CD14-positive monocyte (primary cell): Measurements from ENCODE around the gene UBE2E1. TPM values are rescaled to one million over a fixed set of nuclear protein-coding genes. Genes with fewer than 3 reads are reported as not detected.

Source experiments
- DNase-seq, 3 donors: peaks; one replicate each; pipeline ENCODE4 v3.0.0-alpha.2; 2011 to 2022
- H2AFZ ChIP-seq: 2 replicates; pipeline ENCODE4 v1.6.0; 2012; ENCODE audit warnings: mild to moderate bottlenecking, low read depth, low read length, inconsistent platforms; ENCODE audit not compliant: insufficient read depth, poor library complexity, severe bottlenecking
- H3K27ac ChIP-seq, 2 donors: 1 replicate in 1 of 2; 2 replicates in 1 of 2; pipeline ENCODE4 v1.5.1; 2012 to 2013; ENCODE audit warnings: low read length in 2 of 2, control low read depth in 1 of 2, inconsistent platforms in 1 of 2, low read depth in 1 of 2, mild to moderate bottlenecking in 1 of 2
- H3K27me3 ChIP-seq, 2 donors: one replicate each; pipeline versions ENCODE4 v1.6.0 to v1.6.1; 2011 to 2013; ENCODE audit warnings: low read length in 2 of 2; ENCODE audit not compliant: control insufficient read depth in 2 of 2, insufficient read depth in 2 of 2
- H3K36me3 ChIP-seq, 2 donors: replicated peaks in 1 of 2; 1 replicate in 1 of 2; 2 replicates in 1 of 2; pipeline versions ENCODE4 v1.5.1 to v1.6.1; 2012 to 2013; ENCODE audit warnings: low read length in 2 of 2, control low read depth in 1 of 2, inconsistent platforms in 1 of 2, mild to moderate bottlenecking in 1 of 2; ENCODE audit not compliant: insufficient read depth in 2 of 2, control insufficient read depth in 1 of 2
- H3K4me1 ChIP-seq, 2 donors: 1 replicate in 1 of 2; 2 replicates in 1 of 2; pipeline versions ENCODE4 v1.5.1 to v1.6.1; 2012 to 2013; ENCODE audit warnings: low read length in 2 of 2, control low read depth in 1 of 2, inconsistent platforms in 1 of 2, mild to moderate bottlenecking in 1 of 2, moderate library complexity in 1 of 2; ENCODE audit not compliant: insufficient read depth in 2 of 2, control insufficient read depth in 1 of 2
- H3K4me2 ChIP-seq: replicated peaks from 2 replicates; pipeline ENCODE3; 2012; ENCODE audit warnings: low read length, moderate library complexity, mild to moderate bottlenecking; ENCODE audit not compliant: poor library complexity, severe bottlenecking; ENCODE audit errors: extremely low read depth
- H3K4me3 ChIP-seq, 3 experiments: fragments of 200-600 bp in 1 of 3; sonication (generic) in 1 of 3; replicated peaks in 1 of 3; 1 replicate in 2 of 3; 2 replicates in 1 of 3; pipeline ENCODE4 v1.5.1; 2011 to 2013; ENCODE audit warnings: low read length in 3 of 3, mild to moderate bottlenecking in 3 of 3, control low read depth in 2 of 3, low read depth in 2 of 3, inconsistent platforms in 1 of 3, moderate library complexity in 1 of 3
- H3K79me2 ChIP-seq: 2 replicates; pipeline ENCODE4 v1.6.0; 2012; ENCODE audit warnings: mild to moderate bottlenecking, control low read depth, inconsistent platforms, low read length, moderate library complexity; ENCODE audit not compliant: insufficient read depth
- H3K9ac ChIP-seq: 2 replicates; pipeline ENCODE4 v1.6.0; 2017; ENCODE audit warnings: low read length, mild to moderate bottlenecking; ENCODE audit not compliant: insufficient read depth, poor library complexity, severe bottlenecking
- H3K9me3 ChIP-seq, 2 donors: replicated peaks in 1 of 2; 1 replicate in 1 of 2; 2 replicates in 1 of 2; pipeline versions ENCODE4 v1.5.1 to v1.6.1; 2012 to 2013; ENCODE audit warnings: low read length in 2 of 2, control low read depth in 1 of 2; ENCODE audit not compliant: control insufficient read depth in 1 of 2, insufficient read depth in 1 of 2
- H4K20me1 ChIP-seq: 2 replicates; pipeline ENCODE4 v1.6.0; 2012; ENCODE audit warnings: mild to moderate bottlenecking, low read length, control low read depth, moderate library complexity; ENCODE audit not compliant: insufficient read depth
- H3K27ac Mint-ChIP-seq, 7 donors: one replicate each; pipeline ENCODE4 v1.8.0; 2020; ENCODE audit warnings: mild to moderate bottlenecking in 7 of 7, mixed read lengths in 7 of 7, moderate library complexity in 6 of 7, inconsistent platforms in 2 of 7
- H3K27me3 Mint-ChIP-seq, 3 donors: one replicate each; pipeline ENCODE4 v1.8.0; 2021 to 2022; ENCODE audit warnings: low read depth in 3 of 3, mild to moderate bottlenecking in 3 of 3, mixed read lengths in 3 of 3, moderate library complexity in 3 of 3, inconsistent platforms in 1 of 3
- H3K36me3 Mint-ChIP-seq, 2 donors: one replicate each; pipeline ENCODE4 v1.8.0; 2020; ENCODE audit warnings: mixed read lengths in 2 of 2, inconsistent platforms in 1 of 2, mild to moderate bottlenecking in 1 of 2
- H3K4me1 Mint-ChIP-seq: one replicate; pipeline ENCODE4 v1.8.0; 2020; ENCODE audit warnings: mild to moderate bottlenecking, mixed read lengths
- H3K4me3 Mint-ChIP-seq, 2 donors: one replicate each; pipeline ENCODE4 v1.8.0; 2020; ENCODE audit warnings: mild to moderate bottlenecking in 2 of 2, mixed read lengths in 2 of 2, moderate library complexity in 1 of 2
- H3K9me3 Mint-ChIP-seq, 7 donors: one replicate each; pipeline ENCODE4 v1.8.0; 2020 to 2022; ENCODE audit warnings: mixed read lengths in 7 of 7, mild to moderate bottlenecking in 6 of 7, moderate library complexity in 6 of 7, inconsistent platforms in 2 of 7
- CTCF ChIP-seq: fragments of 200-600 bp; IDR thresholded peaks from one replicate; pipeline ENCODE4 v1.8.0; 2022; ENCODE audit warnings: antibody characterized with exemption, mild to moderate bottlenecking
- WGBS: methylation state at CpG from one replicate; pipeline ENCODE4 v1.1.5; 2013; ENCODE audit warnings: missing lambda C conversion rate; ENCODE audit not compliant: insufficient coverage; 5-methylcytosine and 5-hydroxymethylcytosine counted together
- intact Hi-C, 2 donors: fragments of 100-400 bp; cut with micrococcal nuclease; formaldehyde crosslinking; loops; one replicate each; pipeline versions ENCODE4 v1.15.0 to v1.15.1; 2023
- polyA plus RNA-seq, 3 donors: library from polyadenylated mRNA; depleted of rRNA in 1 of 3; unstranded in 2 of 3; stranded (reverse) in 1 of 3; fragments of 300-500 nt in 2 of 3; fragments of >200 nt in 1 of 3; fragmentation: Illumina TruSeq in 2 of 3; gene quantifications; 1 replicate in 2 of 3; 2 replicates in 1 of 3; pipeline ENCODE4 v1.2.3, GENCODE V29; 2012 to 2021

Gene UBE2E1
- polyA plus RNA-seq, 3 donors = 31.3 to 60.2 (median 34.6) TPM

- Histone ChIP-seq H3K27ac (no peak overlapping the region), H3K36me3 (peaks cover 0 to 14% of the 10 kb centered on the region in 2 donors), H3K4me1 (peaks cover 0 to 6% of the 10 kb centered on the region in 2 donors), H3K4me3 (no peak overlapping the region), H3K9ac (no peak overlapping the region), H3K4me2 (no peak overlapping the region), H3K79me2 (peaks cover 68% of the 10 kb centered on the region), H3K9me3 (no peaks in the 10 kb centered on the region), H4K20me1 (peaks cover 93% of the 10 kb centered on the region), H3K27me3 (no peaks in the 10 kb centered on the region), H2AFZ (no peak overlapping the region)
- Mint-ChIP-seq H3K9me3 (peaks cover 0 to 3% (median 0%) of the 10 kb centered on the region in 7 donors), H3K27me3 (no peaks in the 10 kb centered on the region), H3K4me1 (peaks cover 16% of the 10 kb centered on the region), H3K27ac (peak overlapping the region in 4 of 7 donors; percentile 5 to 68 (median 46)), H3K4me3 (no peak overlapping the region), H3K36me3 (peaks cover 28% of the 10 kb centered on the region in 2 donors)
- WGBS = 100% methylated on average over 3 of the region's 6 CpGs
- TF ChIP-seq CTCF = no peak
- DNase-seq = no peak
- intact Hi-C loops = no loop called here
Observed at GRCh38 chr3:23865595-23866396, 60.0 kb downstream of the UBE2E1 start.

GRCh38 chr3:23867400-23867799, 61.6 kb downstream of the UBE2E1 start:
- DNase-seq = no peak
- H3K27ac Mint-ChIP-seq = no peak overlapping the region
- TF ChIP-seq CTCF = no peak
- Histone ChIP-seq H3K4me3 (no peak overlapping the region), H3K9me3 (no peaks in the 10 kb centered on the region), H3K36me3 (peaks cover 0 to 14% of the 10 kb centered on the region in 2 donors), H3K9ac (no peak overlapping the region), H4K20me1 (peaks cover 77% of the 10 kb centered on the region), H3K4me1 (no peaks in the 10 kb centered on the region), H3K4me2 (no peak overlapping the region), H3K27ac (no peak overlapping the region), H3K27me3 (no peaks in the 10 kb centered on the region), H3K79me2 (peaks cover 52% of the 10 kb centered on the region), H2AFZ (no peak overlapping the region)
- WGBS = no CpG with 5 or more reads among the region's 1 CpG
- H3K4me3 Mint-ChIP-seq = no peak overlapping the region
- intact Hi-C loops = no loop called here
- H3K9me3 Mint-ChIP-seq = peaks cover 0 to 3% (median 0%) of the 10 kb centered on the region in 7 donors
- H3K4me1 Mint-ChIP-seq = peaks cover 8% of the 10 kb centered on the region
- no peaks in the 10 kb centered on the region for H3K27me3 Mint-ChIP-seq
- H3K36me3 Mint-ChIP-seq = peaks cover 13 to 14% of the 10 kb centered on the region in 2 donors
